ENCODE results near the gene LAMA5. TPM values are rescaled to one million over a fixed set of nuclear protein-coding genes. Genes with fewer than 3 reads are reported as not detected.

LAMA5 gene
- total RNA-seq, 2 experiments from 2014 or later = 53.3 to 162 TPM

- CTCF ChIA-PET (ENCODE audit: unreplicated experiment) = interaction anchor here (0.5 to 0.9 kb wide), 3 partner anchors 62 to 81 kb away, joined by 3 to 4 read pairs (median 4); no protein-coding TSS in a partner anchor
Observed at GRCh38 chr20:62301773-62302340, 65.3 kb downstream of the LAMA5 start.

GRCh38 chr20:62301111-62301668, 65.9 kb downstream of the LAMA5 start:
- Histone ChIP-seq H3K9me3 (ENCODE audit: low read length) (no peaks in the 10 kb centered on the region), H3K4me2 (ENCODE audit: low read length) (no peak overlapping the region), H4K20me1 (ENCODE audit: insufficient read depth, low read length) (peaks cover 16% of the 10 kb centered on the region; the same call in 1 of the 2 replicates), H3K9me2 (ENCODE audit: insufficient read depth, low read length) (no peaks in the 10 kb centered on the region), H3K79me2 (ENCODE audit: insufficient read depth, low read depth, low read length) (peaks cover 31% of the 10 kb centered on the region), H3K4me3 (ENCODE audit: low read depth, low read length, poor library complexity, severe bottlenecking) (no peak overlapping the region), H3K27ac (ENCODE audit: low read depth, low read length, poor library complexity, severe bottlenecking) (no peak overlapping the region), H3K4me1 (ENCODE audit: insufficient read depth, low read length, poor library complexity, severe bottlenecking) (peaks cover 33% of the 10 kb centered on the region), H2AFZ (ENCODE audit: low read length) (no peak overlapping the region), H3K36me3 (ENCODE audit: insufficient read depth, low read length) (peaks cover 30% of the 10 kb centered on the region)
- BruUV-seq (replicated peaks) = no TSS peak
- ChIA-PET POLR2A (interaction anchor here (0.8 to 1.1 kb wide), 5 partner anchors 42 to 82 kb away, joined by 3 to 6 read pairs (median 3); no protein-coding TSS in a partner anchor), CTCF (ENCODE audit: unreplicated experiment) (interaction anchor here (0.5 kb wide), 1 partner anchor 63 kb away, joined by 3 read pairs; no protein-coding TSS in a partner anchor)
- DNase-seq (ENCODE audit: low spot score) = no peak
- intact Hi-C loops (cut with micrococcal nuclease; ENCODE audit: unreplicated experiment) = no loop called here
- TF ChIP-seq EZH2phosphoT487 (IDR thresholded peaks at IDR 0.05; ENCODE audit: borderline replicate concordance, low read depth, low read length) (no peak), CTCF (conservative IDR thresholded peaks at IDR 0.05; ENCODE audit: low read length) (no peak)

More at GRCh38 chr20:62301773-62302340, 65.3 kb downstream of the LAMA5 start:
- Histone ChIP-seq H2AFZ (ENCODE audit: low read length) (peak overlapping the region; percentile 92), H3K9me2 (ENCODE audit: insufficient read depth, low read length) (no peaks in the 10 kb centered on the region), H3K4me2 (ENCODE audit: low read length) (peak overlapping the region; percentile 93), H4K20me1 (ENCODE audit: insufficient read depth, low read length) (peaks cover 16% of the 10 kb centered on the region; the same call in 1 of the 2 replicates), H3K4me1 (ENCODE audit: insufficient read depth, low read length, poor library complexity, severe bottlenecking) (peaks cover 27% of the 10 kb centered on the region), H3K36me3 (ENCODE audit: insufficient read depth, low read length) (peaks cover 37% of the 10 kb centered on the region), H3K27ac (ENCODE audit: low read depth, low read length, poor library complexity, severe bottlenecking) (peak overlapping the region; percentile 85), H3K9me3 (ENCODE audit: low read length) (no peaks in the 10 kb centered on the region), H3K79me2 (ENCODE audit: insufficient read depth, low read depth, low read length) (peaks cover 32% of the 10 kb centered on the region), H3K4me3 (ENCODE audit: low read depth, low read length, poor library complexity, severe bottlenecking) (peak overlapping the region; percentile 100)
- intact Hi-C loops (cut with micrococcal nuclease; ENCODE audit: unreplicated experiment) = loop anchor here (1.0 to 2.0 kb wide), 8 partner anchors 19 to 192 kb away; partner anchors contain the start of genes CABLES2, LAMA5 and OSBPL2
- DNase-seq (ENCODE audit: low spot score) = peak; percentile 94
- POLR2A ChIA-PET = interaction anchor here (0.6 to 1.1 kb wide), 6 partner anchors 40 to 110 kb away, joined by 3 to 4 read pairs (median 4); no protein-coding TSS in a partner anchor
- BruUV-seq (replicated peaks) = no TSS peak
- TF ChIP-seq CTCF (conservative IDR thresholded peaks at IDR 0.05; ENCODE audit: low read length) (peak; percentile 75), EZH2phosphoT487 (IDR thresholded peaks at IDR 0.05; ENCODE audit: borderline replicate concordance, low read depth, low read length) (no peak)

Measured in OCI-LY7 (cell line).